GM12864 (cell line): ENCODE measurements around the gene CPM.

Source experiments
- DNase-seq: peaks from one replicate; pipeline ENCODE4 v3.0.0-alpha.2; 2011; ENCODE audit warnings: low read depth
- H3K4me3 ChIP-seq: 2 replicates; pipeline ENCODE4 v1.5.1; 2011; ENCODE audit warnings: mild to moderate bottlenecking, low read depth, low read length, control low read depth
- TF ChIP-seq, protein P1 (sequence below): IDR thresholded peaks from 2 replicates; pipeline ENCODE4 v1.5.1; 2011; ENCODE audit warnings: low read depth, mild to moderate bottlenecking, moderate library complexity, low read length, control low read depth, inconsistent platforms; ENCODE audit errors: missing control alignments

CPM gene

DNA sequence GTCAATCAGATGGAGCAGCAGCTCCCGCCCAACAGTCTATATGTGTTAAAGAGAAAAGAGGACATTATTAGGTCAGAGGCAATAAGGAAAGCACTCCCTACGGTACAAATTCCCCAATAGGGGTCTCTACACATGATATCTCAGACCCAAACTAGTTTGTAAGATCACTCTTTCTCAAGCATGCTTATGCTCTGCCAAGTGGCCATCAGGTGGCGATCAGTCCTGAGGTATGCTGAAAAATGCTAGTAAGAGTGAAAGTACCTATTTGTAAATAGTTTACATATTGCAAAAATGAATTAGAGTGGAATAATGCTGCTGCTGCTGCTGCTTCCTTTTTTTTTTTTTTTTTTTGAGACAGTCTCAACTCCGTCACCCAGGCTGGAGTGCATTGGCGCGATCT lies 61.0 kb downstream of the CPM start:
- no peak overlapping the region for H3K4me3 ChIP-seq
- peak; percentile 8 for DNase-seq
- TF ChIP-seq, protein P1, sequence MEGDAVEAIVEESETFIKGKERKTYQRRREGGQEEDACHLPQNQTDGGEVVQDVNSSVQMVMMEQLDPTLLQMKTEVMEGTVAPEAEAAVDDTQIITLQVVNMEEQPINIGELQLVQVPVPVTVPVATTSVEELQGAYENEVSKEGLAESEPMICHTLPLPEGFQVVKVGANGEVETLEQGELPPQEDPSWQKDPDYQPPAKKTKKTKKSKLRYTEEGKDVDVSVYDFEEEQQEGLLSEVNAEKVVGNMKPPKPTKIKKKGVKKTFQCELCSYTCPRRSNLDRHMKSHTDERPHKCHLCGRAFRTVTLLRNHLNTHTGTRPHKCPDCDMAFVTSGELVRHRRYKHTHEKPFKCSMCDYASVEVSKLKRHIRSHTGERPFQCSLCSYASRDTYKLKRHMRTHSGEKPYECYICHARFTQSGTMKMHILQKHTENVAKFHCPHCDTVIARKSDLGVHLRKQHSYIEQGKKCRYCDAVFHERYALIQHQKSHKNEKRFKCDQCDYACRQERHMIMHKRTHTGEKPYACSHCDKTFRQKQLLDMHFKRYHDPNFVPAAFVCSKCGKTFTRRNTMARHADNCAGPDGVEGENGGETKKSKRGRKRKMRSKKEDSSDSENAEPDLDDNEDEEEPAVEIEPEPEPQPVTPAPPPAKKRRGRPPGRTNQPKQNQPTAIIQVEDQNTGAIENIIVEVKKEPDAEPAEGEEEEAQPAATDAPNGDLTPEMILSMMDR: peak; percentile 58

DNA sequence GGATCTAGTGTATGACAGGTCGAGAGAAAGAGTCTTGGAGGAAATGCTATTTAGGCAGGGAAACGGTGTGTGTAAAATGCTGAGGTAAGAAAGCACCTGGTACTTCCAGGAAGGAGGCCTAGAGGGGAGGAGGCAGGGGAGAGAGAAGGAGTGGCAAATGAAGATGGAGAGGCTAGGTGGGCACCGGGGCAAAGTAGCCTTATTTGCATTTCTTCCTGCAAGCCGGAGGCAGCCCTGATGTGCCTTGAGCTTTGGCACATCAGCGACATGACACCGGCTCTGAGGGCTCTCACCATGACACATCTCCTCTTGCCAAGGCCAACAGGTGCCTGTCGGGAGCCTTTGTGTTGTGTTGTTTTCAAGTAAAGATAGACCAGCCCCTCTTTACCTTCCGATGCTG lies 61.6 kb downstream of the CPM start:
- no peak for DNase-seq
- H3K4me3 ChIP-seq: no peak overlapping the region
- TF ChIP-seq, protein P1: no peak

DNA sequence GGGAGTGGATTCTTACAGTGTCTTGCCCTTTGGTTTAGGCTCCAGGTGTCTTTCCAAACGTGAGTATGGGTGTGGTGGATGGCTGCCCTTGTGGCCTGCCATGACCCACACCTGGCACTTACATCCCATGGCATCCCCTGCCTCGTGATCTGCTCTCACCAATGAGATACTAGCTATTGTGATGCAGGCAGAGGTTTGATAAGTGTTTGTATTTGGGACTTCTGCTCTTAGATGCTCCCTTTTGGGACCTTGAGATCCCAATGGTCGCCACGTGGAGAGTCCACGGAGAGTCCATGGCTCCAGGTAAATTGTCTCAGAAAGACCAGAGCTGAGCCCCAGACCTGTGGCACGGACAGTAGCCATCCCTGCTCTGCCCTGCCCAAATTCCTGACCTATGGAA lies 62.5 kb downstream of the CPM start:
- H3K4me3 ChIP-seq: no peak overlapping the region
- TF ChIP-seq, protein P1: no peak
- no peak for DNase-seq

DNA sequence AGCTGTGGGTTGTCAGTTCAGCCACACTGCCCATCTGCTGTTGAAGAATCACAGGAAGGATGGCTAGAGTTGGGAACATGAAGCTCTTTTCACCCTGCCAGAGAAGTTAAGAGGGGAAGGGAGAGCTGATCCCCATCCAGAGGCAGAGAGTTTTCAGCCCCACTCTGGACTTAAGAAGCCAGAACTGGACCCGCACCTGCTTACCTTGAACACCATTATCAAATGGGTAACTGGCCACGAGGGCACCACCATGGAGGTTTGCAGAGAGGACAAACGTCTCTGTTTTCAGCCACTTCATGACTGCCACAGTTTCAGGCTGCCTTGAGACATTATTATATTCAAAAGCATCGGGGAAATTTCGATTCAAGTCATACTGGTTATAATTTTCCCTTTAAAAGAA lies 63.0 kb downstream of the CPM start:
- TF ChIP-seq, protein P1: no peak
- DNase-seq: no peak
- no peak overlapping the region for H3K4me3 ChIP-seq

DNA sequence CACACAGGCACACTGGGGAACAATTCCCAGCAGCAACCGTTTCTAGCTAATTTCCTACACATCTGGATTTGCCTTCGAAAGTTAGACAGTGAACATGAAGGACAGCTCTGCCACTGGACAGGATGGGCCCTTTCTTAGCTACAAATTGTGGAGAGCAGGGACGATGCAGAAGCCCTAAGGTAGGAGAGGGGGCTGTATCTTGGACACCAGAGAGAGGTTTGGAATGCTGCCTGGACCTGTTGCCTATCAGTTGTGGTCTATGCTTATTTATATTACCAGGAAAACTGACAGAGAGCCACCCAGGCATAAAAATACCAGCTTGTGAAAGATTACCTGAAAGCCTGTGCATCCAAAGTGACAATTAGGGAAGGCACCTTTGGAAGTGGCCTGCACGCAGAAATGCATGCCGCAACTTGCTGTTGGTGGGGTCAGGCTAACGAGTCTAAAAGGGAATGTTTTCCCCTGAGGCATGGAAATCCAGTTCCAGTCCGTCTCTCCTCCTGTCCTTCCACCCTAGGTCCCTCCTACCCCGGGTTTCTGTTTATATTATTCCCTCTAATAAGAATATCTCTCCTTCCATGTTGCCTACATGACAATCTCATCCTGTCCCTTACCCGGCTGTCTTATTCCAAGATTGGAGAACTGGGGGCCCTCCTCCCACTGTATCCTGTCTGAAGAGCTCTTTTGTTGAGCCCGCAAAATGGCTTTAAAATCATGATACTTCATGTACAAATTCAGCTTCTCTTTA lies 64.8 kb downstream of the CPM start:
- TF ChIP-seq, protein P1: no peak
- DNase-seq: no peak
- no peak overlapping the region for H3K4me3 ChIP-seq

DNA sequence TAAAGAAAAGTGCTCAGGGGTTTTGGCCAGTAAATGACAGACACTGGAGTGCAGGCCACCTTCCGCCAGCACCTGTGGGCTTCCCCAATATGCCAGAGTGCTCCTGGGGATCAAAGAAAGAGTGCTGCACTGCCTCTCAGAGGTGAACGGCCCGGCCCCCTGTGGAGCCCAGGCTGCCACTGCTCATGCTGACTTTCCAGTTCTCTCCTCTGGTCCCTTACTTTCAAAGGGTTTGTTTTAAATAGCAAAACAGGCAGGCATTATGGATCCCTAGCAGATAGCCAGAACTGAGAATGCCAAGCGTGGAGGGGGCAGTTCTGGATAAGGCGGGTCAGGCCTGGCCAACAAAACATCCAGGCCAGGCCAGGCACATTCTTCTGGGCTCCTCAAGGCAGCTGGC lies 65.4 kb downstream of the CPM start:
- TF ChIP-seq, protein P1: no peak
- H3K4me3 ChIP-seq: no peak overlapping the region
- DNase-seq: no peak

DNA sequence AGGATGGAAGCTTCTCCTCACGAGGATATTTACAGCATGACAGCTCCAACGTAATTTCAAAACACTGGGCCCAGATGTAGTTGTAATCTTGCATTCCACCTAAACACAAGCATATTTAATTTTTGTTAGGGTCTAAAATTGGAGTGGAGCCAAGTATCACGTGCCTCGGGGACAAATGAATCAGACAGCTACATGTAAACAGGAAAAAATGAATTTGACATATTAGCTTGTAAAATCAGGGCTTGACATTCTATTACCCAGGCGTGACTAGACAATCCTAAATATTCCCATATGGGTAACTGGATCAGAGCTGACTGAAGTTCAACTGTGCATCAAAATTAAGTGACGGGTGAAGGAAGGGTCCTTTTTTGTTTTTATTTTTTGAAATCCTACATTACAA lies 66.0 kb downstream of the CPM start:
- H3K4me3 ChIP-seq: no peak overlapping the region
- no peak for DNase-seq
- TF ChIP-seq, protein P1: no peak
